Anterior cingulate cortex (tissue), 58 donors: ENCODE measurements around the gene KCNA2.

Experiments used
- DNase-seq, 58 donors: peaks; one replicate each; lab custom pipeline; 2025; lab: John Stamatoyannopoulos, UW

KCNA2 gene

DNA sequence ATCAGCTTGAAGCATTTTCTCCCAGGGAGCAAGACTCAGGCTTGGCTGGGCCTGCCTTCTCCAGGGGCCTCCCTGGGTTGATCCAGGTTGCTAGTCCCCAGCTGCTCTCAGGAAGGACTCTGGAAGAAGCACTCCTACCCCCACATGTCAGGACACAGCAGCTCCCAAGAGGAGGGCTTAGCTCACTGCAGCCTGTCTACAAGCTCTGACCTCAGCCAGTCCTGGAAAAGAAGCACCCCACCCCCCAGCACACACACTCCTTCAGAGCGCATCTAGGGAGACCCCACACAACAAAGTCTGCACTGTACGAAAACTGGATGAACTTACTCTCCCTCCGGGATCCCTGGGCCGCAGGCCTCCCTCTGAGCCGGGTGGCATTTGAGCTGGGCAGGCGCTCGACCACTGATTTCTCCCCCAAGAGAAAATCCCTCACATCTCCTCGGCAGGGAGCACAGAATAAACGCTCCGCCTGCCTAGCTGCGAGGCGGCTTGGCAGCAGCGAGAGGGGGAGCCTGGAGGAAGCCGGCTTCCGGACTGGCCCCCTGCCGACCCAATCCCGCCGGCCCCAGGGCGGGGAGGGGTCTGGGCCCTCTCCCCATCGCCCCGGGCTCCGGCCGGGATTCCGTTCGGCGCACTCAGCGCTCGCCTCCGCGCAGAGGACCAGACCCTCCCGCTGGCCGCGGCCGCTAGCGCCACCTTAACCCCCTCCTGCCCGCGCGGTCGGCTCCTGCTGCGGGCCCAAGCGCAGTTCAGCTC lies at the start of gene KCNA2:
TSS of gene KCNA2 (minus strand) at position 458 of the 756 bp plus-strand sequence. CDS start 1,576 bp downstream, outside the sequence.
- DNase-seq, result peak in 55 of 58 donors; percentile 30 to 89 (median 74)

DNA sequence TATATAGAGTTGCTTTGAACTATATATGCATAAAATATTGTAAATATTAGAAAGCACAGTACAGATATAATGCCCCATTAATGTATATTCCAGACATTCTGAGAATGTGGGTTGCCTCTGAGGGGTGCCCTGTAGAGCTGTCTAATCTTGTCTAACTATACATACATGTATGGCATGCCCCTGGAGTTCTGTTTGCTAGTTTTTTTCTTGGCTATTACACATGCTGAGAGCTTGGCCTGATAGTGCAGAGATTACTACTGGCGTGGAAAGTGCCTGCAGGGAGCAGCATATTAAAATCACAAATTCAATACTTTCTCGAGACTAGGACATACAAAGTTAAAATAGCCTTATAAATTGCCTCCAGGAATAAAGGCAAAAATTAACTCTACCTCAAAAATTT lies 44.5 kb upstream of the KCNA2 start:
- DNase-seq, result no peak

DNA sequence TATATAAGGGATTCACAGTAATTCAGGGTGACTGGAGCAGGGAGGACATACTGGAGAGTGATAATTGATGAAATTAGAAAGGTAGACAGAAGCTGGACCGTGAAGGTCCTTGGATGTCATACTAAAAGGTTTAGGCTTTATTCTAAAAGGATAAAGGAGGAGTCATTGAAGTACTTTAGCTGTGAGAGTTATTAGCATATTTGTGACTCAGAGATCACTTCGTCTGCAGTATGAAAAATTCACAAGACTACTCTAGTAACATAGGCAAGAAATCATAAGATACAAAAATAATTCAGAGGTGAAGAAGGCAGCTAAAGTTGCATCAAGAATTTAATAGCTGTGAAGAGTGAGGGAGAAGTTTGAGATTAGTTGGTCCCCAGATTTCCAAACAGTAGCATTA lies 42.3 kb upstream of the KCNA2 start:
- DNase-seq, result no peak

DNA sequence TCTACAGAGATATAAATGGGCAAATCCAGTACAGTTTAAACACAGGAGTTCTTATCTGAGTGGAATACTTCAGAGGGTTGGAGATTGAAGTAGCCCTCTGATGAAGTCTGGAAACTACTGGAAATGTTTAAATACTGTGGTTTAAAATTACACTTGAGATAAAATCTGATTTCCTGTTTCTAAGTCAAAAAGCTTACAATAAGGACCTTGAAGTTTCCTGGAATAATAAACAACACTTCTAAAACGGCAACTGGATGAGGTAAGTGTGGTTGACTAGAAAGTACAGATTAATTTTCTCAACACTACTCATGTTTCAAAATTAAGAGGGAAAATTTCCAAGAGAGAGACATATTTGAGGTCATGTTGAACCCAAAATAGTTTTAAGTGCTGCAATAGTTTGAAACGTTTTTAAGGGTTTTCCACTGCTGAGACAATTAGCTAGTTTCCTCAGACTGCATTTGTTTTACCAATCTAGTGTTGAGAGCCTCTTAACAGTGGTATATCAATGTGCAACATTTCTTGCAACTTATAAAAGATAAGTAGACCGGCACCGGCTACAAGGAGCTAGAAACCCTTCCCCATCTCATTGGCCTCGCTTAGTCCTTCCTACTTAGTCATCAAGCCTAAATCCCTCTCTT lies 41.2 kb upstream of the KCNA2 start:
- no peak for DNase-seq

DNA sequence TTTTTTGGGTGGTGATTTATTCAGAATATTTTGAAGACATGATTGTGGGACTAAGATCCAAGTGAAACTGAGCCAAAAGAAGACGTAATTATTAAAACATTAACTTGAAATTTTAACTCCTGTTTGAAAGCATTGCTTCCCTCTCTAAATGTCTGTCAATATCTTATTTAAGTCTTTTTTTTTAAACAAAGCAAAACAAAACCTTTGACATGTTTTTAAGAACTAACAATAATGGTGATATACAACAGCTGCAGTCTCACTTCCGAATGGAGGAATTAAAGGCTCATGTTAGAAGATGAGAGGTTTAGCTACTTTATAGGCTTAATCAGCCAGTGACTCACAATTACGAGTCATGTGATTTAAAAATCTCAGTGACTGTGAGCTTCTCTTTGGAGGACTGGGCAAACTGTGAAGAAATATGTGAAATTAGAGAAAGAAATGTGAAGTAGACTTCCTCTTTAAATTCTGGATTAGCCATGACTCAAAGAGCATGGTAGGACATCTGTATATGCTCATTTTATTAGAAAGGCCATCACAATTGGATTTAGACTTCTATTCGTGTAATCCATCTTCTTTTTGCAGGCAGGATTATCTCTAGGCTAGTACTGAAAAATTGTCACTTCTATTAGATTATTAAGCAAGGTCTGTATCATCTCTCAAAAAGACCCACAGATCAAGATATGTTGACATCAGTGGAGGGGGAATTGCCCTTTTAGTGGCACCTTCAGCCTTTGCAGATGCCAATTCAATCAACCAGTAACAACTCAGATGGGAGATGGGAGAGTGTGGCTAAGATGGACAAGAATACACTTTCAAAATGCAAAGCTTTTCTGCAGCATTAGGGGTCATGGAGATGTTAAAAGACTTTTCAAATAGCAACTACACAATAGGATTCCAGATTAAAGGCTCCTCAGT lies 39.9 kb upstream of the KCNA2 start:
- DNase-seq, result no peak

DNA sequence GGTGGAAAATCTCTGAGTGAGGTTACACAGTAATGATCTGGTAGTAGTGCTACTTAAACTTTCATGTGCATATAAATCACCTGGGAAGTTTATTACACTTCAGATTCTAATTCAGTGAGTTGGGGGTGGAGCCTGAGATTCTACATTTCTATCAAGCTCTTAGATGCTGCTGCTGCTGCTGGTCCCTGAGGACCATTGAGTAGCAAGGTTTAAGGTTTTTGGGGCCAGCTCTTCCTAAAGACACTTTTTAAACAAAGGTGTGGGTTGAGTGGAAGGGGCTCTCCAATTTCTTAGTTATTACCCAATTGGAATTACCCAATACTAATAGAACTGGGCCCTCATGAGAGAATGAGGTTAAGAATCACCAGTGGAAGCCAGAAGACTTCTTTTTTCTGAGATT lies 39.1 kb upstream of the KCNA2 start:
- DNase-seq, result no peak

DNA sequence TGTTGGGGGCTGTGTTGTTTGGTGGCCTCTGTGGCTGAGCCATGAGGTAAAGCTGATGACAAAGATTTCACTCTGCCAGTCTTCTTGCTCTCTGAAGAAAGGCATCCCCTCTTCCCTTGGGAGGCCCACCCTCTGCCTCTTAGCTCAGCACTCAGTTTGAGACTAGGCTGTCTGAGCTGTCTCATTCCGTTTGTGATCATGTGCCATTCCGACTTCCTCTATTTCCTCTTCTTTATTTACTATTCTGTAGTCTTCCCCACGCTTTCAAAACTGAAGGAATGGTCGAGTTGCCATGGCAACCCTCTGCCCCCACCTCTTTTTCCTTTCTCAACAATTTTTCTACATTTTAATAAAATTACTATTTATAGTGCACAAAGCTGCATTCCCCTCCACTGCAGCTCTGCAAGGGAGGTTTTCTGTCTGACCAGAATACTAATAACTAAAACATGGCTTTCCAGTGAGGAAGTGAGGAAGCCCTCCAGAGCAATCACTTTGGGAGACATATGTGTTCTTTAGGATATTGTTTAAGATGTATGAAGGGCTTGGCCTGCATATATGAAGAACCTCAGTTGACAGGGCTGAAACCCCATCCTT lies 37.8 kb upstream of the KCNA2 start:
- peak in 1 of 58 donors; percentile 6 for DNase-seq

DNA sequence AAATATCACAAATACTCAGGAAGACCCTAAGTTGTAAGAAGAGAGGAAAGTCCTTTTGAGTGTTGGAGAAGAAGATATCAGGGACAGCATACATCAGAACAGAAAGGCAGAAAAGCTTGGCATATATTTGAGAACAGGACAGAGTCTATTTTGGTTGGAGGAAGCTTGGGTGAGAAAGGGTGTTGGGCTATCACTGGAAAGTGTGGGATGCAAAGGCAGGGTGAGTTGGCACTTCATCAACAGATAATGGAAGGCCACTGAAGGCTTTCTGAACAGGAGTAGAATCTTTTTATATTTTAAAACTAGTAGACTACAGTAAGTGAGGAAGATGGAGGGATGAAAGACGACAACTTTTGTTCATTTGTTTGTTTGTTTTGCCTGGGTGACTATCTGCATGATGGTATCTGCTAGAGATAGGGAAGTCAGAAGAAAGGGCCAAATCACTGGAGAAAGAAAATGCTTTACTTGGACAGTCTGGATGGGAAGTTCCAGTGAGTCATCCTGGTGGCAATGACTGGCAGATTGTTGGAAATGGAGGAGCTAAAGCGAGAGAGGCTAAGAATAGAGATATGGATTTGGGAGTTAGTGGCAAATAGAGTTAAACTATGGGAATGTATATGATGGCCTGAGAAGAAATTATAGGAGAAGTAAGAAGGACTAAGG lies 33.7 kb upstream of the KCNA2 start:
- peak in 4 of 58 donors; percentile 17 to 36 (median 24) for DNase-seq

DNA sequence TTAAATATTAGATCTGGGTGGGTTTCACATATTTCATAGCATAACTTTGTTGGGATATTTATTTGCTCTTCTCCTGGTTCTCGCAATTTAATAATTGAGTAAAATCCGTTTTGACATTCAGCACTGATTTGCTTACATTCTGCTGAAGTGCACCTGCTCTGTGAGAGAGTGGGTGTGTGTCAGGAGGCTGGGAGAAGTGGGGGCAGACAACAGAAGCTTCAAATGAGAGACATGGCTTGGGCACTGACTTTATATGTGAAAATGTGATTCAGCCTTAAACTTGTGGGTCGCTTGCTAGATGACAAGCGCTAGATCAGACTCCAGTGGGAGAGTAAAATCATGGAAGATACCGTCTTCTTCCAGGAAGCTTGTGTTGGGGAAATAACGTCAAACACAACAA lies 32.4 kb upstream of the KCNA2 start:
- DNase-seq, result peak in 2 of 58 donors; percentile 12

DNA sequence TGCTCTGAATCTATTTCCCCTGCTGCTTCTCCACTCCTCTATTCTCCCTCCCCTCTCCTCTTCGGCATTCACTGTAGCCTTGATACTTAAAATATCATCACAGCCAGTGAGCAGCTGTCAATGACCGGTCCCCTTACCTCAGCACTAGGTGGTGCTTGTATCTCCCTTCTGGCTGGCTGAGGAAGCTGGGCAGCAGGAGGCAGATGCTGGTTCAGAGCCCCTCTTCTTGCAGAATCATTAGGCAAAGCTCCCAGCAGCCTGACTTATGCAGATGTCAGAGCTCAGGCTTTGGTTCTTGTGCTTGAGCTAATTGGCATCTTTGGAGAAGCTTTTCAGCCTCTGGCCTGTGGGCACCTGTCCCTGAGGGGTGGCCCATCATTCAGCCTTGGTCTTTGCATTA lies 31.9 kb upstream of the KCNA2 start:
- no peak for DNase-seq

DNA sequence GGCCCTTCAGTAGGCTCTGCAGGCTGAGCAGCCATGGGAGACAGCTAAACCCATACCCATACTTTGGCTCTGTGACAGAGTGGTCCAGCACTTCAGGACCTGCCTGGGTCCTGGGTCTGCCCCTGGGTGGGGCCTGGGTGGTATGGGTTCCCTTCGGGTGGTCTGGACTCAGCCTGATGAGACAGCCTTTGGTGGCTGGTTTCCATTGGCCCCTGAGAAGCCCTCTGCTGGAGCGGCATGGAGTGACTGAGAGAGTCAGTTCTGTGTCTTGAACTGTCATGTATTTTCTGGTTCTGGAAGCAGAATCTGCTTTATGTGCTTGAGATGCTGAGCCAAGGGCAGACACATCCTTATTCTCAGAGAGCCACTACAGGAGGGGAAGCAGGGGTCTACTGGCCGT lies 31.3 kb upstream of the KCNA2 start:
- no peak for DNase-seq

DNA sequence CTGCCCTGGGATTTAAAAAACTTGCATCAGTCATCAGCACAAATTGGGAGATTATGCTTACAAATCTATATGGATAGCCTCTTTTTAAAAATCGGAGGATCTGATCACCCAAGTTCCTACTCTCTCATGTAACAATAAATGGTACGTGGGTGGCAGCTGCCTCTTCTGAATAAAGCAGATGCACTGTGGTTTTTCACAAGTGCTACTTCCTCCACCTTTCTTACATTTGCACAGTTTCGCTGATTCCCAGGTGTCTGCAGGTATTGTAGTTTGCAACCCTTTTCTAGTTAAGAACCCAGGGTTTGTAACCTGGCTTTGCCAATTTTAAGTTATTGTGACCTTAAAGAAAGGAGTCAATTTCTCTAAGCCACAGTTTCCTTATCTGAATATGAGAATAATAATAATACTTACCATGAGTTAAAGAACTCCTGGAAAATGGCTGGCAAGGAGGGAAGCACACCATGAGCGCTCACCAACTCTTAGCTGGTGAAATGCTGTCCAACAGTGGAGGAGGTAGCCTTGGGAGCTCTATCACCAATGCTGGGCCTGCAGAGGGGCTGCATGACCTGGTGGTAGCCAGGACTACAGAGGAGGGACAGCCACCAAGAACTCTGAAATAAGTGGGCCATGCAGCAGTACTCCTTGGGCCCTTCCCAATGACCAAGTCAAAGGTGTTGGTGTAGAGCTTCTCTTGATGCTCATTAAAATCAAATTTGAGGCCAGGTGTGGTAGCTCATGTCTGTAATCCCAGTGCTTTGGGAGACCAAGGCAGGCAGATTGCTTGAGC lies 30.2 kb upstream of the KCNA2 start:
- DNase-seq, result no peak

DNA sequence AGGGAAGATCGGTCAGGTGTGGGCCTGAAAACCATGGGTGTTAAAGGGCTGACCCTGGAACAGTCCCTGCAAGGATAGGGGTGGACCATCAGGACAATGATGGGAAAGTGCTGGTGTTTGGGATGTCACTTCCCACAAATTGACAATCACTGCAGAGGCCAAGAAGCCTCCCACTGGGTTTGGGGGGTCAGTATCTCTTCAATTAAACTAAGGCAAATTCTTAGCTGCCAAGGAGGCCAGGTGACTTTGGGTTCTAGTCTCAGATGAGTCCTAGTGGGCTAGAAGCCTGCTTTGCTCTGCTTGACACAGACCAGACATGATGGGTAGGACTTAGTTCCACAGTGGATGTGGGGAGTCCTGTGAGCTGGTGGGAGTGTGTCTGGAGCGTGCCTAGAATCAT lies 29.3 kb upstream of the KCNA2 start:
- no peak for DNase-seq

DNA sequence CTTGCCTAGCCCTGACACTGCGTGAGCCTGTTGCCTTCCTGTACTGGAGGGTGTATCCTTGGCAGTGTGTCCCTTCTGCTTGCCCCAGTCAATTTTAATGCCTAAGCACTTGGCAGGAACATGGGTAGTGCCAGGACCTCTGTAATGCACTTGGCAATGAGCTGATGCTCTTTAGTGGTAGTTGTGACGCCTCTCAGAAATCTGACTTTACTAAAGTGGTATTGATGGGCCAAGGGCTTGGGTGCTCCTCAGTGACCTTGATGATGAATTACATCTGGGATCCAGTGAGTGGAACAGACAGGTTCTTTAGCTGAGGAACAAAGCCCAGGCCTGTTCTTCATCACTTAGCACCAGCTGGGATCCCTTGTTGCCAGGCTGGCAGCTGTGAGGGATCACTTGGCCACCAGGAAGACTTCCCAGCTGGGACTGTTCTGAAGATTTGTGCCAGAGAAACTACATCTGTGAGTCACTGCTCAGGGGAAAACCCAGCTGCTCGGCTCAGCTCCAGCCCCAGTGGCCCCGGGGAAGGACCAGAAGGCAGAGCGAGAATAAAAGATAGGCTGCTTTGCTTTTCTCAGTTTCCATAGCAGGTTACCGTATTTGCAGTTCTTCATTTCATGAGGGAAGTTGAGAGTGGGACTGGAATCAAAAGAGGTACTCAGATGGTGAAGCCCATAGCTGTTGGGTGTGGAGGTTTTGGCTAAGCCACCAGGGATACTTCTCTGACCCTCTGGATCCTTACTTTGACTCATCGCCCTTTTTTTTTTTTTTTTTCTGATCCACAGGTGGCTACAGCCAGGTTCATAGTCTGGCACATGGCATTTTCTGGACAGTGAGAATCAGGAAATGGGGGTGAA lies 28.5 kb upstream of the KCNA2 start:
- DNase-seq, result peak in 36 of 58 donors; percentile 18 to 78 (median 44)

DNA sequence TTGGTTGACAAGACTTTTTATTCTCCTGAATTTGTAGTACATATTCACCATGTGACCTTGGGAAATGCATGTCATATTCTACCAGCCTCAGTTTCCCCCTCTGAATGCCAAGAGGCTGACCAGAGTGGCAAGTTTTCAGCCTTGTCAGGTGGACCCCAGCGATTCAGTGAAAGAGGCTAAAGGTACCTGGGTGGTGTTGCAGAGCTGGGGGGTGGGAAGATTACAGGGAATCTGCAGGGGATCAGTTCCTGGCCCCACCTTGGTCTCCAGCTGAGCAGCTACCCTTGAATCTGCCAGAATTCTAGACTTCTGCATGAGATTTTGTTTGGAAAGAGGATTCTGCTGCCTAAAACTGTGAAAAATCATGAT lies 27.9 kb upstream of the KCNA2 start:
- DNase-seq, result no peak

DNA sequence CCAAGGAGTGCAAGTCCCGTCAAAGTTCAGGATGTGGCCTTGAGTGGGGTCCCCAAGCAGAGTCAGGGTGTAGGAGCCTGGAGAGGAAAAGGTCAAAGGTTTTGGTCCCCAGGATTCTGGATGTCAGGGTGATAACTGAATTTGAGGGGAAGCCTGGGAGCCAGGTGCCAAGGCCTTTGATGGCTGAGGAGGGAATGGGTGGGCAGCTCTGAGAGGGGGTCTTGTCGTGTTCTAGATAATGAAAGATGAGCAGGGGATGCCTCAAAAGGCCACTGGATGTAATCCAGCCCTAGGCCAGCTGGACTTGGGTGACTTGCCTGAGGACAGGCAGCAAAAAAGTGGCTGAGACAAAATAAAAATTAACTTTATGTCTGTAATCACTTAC lies 27.5 kb upstream of the KCNA2 start:
- no peak for DNase-seq

DNA sequence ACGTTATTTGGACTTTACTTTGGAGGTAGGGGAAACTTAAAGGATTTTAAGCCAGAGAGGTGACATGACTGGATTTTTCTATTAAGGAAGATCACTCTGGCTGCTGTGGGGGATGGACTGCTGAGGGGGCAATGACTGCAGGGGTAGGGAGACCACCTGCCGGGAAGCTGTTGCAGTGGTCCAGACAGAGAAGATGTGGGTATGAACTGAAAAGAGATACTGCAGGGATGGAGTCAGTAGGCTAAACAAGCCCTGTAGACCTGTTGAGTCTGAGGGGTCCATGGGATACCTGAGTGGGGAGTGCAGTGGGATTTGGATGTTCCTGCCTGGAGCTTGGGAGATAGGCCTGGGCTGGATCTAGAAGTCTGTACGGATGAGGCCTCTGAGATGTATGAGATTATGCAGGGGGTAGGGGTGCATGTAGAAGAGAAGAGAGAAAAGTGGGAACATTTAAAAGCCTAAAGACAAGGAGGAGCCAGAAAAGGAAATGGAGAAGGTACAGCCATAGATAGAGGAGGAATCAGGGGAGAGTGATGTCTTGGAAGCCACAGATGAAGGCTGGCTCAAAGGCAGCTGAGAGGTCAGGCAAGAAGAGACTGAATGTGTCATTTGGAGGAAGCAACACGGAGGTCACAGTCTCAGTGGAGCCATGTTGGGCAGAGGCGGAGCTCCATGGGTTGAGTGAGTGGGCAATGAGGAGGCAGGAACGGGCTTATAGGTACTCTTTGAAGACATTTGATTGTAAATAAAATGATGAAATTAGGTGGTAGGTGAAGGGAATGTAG lies 25.9 kb upstream of the KCNA2 start:
- DNase-seq, result no peak
